D721Med (cell line): ENCODE measurements around the gene INTS15.
"Not testable (repeated sequence)": the region's sequence is repeated elsewhere in the genome, so short reads cannot be mapped to it uniquely, and the experiment has no call there.

Experiments
- DNase-seq: peaks from one replicate; pipeline ENCODE4 v3.0.0; 2011; ENCODE audit warnings: low spot score; ENCODE audit not compliant: insufficient read length
- FAIRE-seq: peaks from 2 replicates; lab custom pipeline; 2011; peaks lifted over from hg19 to GRCh38; lab: Jason Lieb, UNC
- TF ChIP-seq, protein P1 (sequence below): IDR thresholded peaks from 2 replicates; pipeline ENCODE4 v1.5.1; 2012; ENCODE audit warnings: mild to moderate bottlenecking, control low read depth; ENCODE audit not compliant: insufficient read depth; ENCODE audit errors: missing control alignments

Gene INTS15

GRCh38 chr7:6577369-6578113, 12.3 kb upstream of the INTS15 start, which contains the start of gene ZDHHC4:
TSS of gene ZDHHC4 (plus strand) at chr7:6577454. CDS start at chr7:6580562, 3,108 bp downstream.
- FAIRE-seq: no peak
- DNase-seq: peak; percentile 99
- TF ChIP-seq, protein P1, sequence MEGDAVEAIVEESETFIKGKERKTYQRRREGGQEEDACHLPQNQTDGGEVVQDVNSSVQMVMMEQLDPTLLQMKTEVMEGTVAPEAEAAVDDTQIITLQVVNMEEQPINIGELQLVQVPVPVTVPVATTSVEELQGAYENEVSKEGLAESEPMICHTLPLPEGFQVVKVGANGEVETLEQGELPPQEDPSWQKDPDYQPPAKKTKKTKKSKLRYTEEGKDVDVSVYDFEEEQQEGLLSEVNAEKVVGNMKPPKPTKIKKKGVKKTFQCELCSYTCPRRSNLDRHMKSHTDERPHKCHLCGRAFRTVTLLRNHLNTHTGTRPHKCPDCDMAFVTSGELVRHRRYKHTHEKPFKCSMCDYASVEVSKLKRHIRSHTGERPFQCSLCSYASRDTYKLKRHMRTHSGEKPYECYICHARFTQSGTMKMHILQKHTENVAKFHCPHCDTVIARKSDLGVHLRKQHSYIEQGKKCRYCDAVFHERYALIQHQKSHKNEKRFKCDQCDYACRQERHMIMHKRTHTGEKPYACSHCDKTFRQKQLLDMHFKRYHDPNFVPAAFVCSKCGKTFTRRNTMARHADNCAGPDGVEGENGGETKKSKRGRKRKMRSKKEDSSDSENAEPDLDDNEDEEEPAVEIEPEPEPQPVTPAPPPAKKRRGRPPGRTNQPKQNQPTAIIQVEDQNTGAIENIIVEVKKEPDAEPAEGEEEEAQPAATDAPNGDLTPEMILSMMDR: no peak

GRCh38 chr7:6578114-6579084, 11.4 kb upstream of the INTS15 start:
- TF ChIP-seq, protein P1: no peak
- FAIRE-seq (no peak), DNase-seq (no peak)

GRCh38 chr7:6579446-6579845, 10.4 kb upstream of the INTS15 start:
- no peak for FAIRE-seq

DNA sequence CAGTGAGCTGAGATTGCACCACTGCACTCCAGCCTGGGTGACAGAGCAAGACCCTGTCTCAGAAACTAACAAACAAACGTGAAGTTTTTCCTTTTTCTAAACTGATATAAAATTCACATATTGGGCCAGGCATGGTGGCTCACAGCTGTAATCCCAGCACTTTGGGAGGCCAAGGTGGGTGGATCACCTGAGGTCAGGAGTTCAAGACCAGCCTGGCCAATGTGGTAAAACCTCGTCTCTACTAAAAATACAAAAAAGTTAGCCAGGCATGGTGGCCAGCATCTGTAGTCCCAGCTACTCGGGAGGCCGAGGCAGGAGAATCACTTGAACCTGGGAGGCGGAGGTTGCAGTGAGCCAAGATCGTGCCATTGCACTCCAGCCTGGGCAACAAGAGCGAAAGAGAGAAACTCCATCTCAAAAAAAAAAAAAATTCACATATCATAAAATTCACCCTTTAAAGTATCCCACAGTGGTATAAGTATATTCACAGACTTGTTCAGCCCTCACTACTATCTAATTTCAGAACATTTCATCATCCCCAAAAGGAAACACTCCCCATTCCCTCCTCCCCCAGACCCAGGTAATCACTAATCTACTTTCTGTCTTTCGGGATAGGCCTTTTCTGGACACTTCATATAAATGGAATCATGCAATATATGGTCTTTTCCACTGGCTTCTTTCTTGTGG, 3.9 kb upstream of the INTS15 start:
- FAIRE-seq: not testable (repeated sequence)

More at GRCh38 chr7:6579446-6579845, 10.4 kb upstream of the INTS15 start:
- TF ChIP-seq, protein P1: no peak
- no peak for DNase-seq

DNA sequence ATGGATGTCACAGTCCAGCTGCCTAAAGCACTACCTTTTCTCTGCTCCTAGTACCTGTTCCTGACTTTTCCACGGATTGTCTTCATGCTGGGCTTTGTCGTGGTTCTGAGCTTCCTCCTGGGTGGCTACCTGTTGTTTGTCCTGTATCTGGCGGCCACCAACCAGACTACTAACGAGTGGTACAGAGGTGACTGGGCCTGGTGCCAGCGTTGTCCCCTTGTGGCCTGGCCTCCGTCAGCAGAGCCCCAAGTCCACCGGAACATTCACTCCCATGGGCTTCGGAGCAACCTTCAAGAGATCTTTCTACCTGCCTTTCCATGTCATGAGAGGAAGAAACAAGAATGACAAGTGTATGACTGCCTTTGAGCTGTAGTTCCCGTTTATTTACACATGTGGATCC, 1.3 kb upstream of the INTS15 start:
- DNase-seq (no peak), FAIRE-seq (no peak)
- TF ChIP-seq, protein P1: no peak

More for the DNA sequence above, 3.9 kb upstream of the INTS15 start:
- not testable (repeated sequence) for DNase-seq

GRCh38 chr7:6589151-6589828, 531 bp upstream of the INTS15 start:
- FAIRE-seq (no peak), DNase-seq (no peak)
- TF ChIP-seq, protein P1: no peak

DNA sequence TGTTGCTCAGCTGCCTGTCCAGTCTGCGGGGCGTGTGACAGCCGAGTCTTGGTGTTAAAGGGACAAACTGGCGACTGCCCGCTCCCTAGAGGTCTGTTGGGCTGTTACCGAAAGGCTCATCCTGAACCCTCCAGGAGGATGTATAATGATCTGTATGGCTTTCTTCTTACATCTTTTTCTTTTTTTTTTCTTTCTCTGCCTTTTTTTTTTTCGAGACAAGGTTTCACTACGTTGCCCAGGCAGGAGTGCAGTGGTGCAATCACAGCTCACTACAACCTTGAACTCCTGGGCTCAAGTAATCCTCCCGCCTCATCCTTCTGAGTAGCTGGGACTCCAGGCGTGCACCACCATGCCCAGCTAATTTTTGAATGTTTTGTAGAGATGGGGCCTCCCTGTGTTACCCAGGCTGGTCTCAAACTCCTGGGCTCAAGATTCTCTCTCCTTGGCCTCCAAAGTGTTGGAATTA, 857 bp downstream of the INTS15 start:
- no peak for FAIRE-seq
- DNase-seq: no peak
- TF ChIP-seq, protein P1: no peak
